ENCODE data around the gene NCOA3. TPM values are rescaled to one million over a fixed set of nuclear protein-coding genes. Genes with fewer than 3 reads are reported as not detected.
"Not testable (repeated sequence)": the region's sequence is repeated elsewhere in the genome, so short reads cannot be mapped to it uniquely, and the experiment has no call there.

Gene NCOA3
- total RNA-seq, 1 donor from 2014 or later: 25.5 TPM

DNA sequence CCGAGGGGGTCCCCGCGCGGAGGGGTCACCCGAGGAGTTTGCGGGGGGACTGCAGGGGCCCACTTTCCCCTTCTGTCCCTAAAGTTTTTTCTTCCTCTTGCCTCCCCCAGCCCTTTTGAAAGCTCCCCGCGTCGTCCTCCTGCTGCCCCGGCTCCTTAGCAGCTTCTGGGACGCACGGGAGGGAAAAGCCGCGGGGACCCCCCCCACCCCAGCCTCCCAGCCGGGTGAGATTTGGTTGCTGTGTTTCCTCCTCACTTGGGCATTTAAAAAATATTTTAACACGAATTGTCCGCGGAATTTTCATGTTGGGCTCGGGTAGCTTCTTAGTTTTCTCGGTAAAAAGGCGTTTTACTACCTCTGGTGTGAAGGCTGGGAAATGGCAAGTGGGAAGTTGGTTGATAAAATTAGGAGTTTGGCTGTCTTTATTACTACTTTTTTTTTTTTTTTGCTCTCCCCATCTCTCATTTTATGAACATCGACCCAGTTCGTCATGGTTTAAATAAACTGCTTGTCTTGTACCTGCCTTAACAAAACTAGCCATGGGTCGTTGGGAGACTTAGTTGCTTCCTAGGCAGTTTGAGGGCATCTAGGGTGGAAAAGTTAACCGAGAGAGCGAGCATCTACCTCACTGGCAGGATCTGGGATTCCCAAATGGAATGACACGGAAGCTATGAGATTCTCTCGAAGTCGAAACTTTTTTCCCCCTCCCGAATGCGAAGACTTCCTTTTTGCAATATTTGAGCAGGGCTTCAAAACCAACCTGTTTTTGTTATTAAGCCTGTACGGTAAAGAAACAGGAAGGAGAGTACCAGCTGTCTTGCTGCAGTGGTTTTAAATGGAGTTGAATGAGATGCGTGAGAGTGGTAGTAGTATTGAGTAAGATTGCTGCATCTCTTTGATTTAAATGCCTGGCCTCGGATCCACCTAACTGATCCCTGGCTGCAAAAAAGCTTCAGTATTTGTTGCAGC, 868 bp downstream of the NCOA3 start:
- no peaks in the 10 kb centered on the region for H3K36me3 ChIP-seq (ENCODE audit: control insufficient read depth, insufficient read depth, low read length)
- H3K4me3 ChIP-seq (ENCODE audit: low read depth, low read length): peak overlapping the region; percentile 92
- TF ChIP-seq, protein P1, sequence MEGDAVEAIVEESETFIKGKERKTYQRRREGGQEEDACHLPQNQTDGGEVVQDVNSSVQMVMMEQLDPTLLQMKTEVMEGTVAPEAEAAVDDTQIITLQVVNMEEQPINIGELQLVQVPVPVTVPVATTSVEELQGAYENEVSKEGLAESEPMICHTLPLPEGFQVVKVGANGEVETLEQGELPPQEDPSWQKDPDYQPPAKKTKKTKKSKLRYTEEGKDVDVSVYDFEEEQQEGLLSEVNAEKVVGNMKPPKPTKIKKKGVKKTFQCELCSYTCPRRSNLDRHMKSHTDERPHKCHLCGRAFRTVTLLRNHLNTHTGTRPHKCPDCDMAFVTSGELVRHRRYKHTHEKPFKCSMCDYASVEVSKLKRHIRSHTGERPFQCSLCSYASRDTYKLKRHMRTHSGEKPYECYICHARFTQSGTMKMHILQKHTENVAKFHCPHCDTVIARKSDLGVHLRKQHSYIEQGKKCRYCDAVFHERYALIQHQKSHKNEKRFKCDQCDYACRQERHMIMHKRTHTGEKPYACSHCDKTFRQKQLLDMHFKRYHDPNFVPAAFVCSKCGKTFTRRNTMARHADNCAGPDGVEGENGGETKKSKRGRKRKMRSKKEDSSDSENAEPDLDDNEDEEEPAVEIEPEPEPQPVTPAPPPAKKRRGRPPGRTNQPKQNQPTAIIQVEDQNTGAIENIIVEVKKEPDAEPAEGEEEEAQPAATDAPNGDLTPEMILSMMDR (IDR thresholded peaks at IDR 0.05; ENCODE audit: insufficient read depth, low read length, severe bottlenecking): no peak
- H3K27me3 ChIP-seq (ENCODE audit: control insufficient read depth, insufficient read depth, low read length): no peaks in the 10 kb centered on the region
- peak; percentile 51 for DNase-seq (ENCODE audit: low read depth)
- no peak for FAIRE-seq

- FAIRE-seq (no peak), DNase-seq (ENCODE audit: low read depth) (no peak)
- TF ChIP-seq, protein P1 (IDR thresholded peaks at IDR 0.05; ENCODE audit: insufficient read depth, low read length, severe bottlenecking): no peak
- Histone ChIP-seq H3K4me3 (ENCODE audit: low read depth, low read length) (peak overlapping the region; percentile 92), H3K27me3 (ENCODE audit: control insufficient read depth, insufficient read depth, low read length) (no peaks in the 10 kb centered on the region), H3K36me3 (ENCODE audit: control insufficient read depth, insufficient read depth, low read length) (no peaks in the 10 kb centered on the region)
Observed at GRCh38 chr20:47503685-47504084, 2.0 kb downstream of the NCOA3 start.

DNA sequence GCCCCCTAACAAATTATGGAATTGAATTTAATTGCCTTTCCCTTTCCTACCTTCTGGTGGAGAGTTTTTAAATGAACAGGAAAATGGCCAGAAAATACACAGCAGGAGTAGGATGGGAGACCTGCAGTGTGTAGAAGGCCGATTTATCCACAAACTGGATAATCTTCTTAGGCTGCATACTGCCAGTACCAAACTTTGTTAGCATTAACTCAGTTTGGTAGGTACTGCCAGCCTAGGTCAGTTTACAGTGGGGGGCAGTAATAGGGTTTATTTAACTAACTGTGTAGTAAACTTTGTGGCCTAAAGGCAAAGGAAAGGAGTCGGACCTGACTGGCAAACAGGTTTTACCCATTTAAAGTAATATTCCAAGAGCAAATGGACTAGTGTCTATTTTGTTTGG, 4.6 kb downstream of the NCOA3 start:
- DNase-seq (ENCODE audit: low read depth) (no peak), FAIRE-seq (no peak)
- H3K36me3 ChIP-seq (ENCODE audit: control insufficient read depth, insufficient read depth, low read length): peaks cover 2% of the 10 kb centered on the region
- H3K4me3 ChIP-seq (ENCODE audit: low read depth, low read length): no peak overlapping the region
- TF ChIP-seq, protein P1 (IDR thresholded peaks at IDR 0.05; ENCODE audit: insufficient read depth, low read length, severe bottlenecking): no peak
- no peaks in the 10 kb centered on the region for H3K27me3 ChIP-seq (ENCODE audit: control insufficient read depth, insufficient read depth, low read length)

- FAIRE-seq: no peak
- no peak for DNase-seq (ENCODE audit: low read depth)
- Histone ChIP-seq H3K36me3 (ENCODE audit: control insufficient read depth, insufficient read depth, low read length) (peaks cover 2% of the 10 kb centered on the region), H3K27me3 (ENCODE audit: control insufficient read depth, insufficient read depth, low read length) (no peaks in the 10 kb centered on the region), H3K4me3 (ENCODE audit: low read depth, low read length) (no peak overlapping the region)
- TF ChIP-seq, protein P1 (IDR thresholded peaks at IDR 0.05; ENCODE audit: insufficient read depth, low read length, severe bottlenecking): no peak
Observed at GRCh38 chr20:47506850-47507249, 5.2 kb downstream of the NCOA3 start.

DNA sequence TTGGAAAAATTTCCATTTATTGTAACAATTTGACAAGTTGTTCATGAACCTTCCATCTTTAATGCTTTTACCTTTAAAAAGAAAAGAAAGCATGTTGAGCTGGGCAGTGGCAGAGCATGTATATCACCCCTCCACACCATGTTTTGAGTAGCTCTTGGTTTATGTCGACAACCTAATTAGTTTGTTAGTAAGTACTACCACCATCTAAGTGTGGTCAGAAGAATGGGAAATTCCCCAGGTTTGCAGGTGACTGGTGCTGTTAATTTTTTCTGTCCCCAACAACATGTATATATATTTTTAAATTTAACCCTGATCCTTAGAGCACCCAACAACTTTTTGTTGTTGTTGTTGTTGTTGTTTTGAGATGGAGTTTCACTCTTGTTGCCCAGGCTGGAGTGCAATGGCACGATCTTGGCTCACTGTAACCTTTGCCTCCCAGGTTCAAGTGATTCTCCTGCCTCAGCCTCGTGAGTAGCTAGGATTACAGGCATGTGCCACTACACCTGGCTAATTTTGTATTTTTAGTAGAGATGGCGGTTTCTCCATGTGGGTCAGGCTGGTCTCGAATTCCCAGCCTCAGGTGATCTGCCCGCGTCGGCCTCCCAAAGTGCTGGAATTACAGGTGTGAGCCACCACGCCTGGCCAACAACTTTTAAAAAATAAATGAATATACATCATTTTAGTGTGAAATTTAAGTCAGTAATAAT, 5.7 kb downstream of the NCOA3 start:
- not testable (repeated sequence) for H3K27me3 ChIP-seq (ENCODE audit: control insufficient read depth, insufficient read depth, low read length); FAIRE-seq; DNase-seq (ENCODE audit: low read depth); H3K4me3 ChIP-seq (ENCODE audit: low read depth, low read length); H3K36me3 ChIP-seq (ENCODE audit: control insufficient read depth, insufficient read depth, low read length)

DNA sequence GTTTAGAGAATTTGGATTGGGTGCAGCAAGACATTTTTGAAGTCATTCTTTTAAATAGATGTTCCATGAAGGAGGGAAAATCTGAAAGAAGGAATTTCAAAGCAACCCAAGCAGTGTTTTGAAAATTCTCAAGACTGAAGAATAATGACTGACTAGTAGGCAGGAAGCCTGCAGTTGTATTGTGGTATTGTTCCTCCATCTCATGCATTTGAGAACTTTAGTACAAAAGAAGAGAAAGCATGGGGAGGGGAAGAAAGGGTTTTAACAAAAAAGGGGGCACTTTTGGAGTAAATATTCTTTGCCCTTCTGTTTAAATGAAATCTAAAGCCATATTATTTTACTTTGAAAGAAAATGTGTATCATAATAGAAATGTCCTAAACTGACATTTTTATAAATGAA, 6.6 kb downstream of the NCOA3 start:
- Histone ChIP-seq H3K27me3 (ENCODE audit: control insufficient read depth, insufficient read depth, low read length) (no peaks in the 10 kb centered on the region), H3K4me3 (ENCODE audit: low read depth, low read length) (no peak overlapping the region), H3K36me3 (ENCODE audit: control insufficient read depth, insufficient read depth, low read length) (peaks cover 2% of the 10 kb centered on the region)
- DNase-seq (ENCODE audit: low read depth) (no peak), FAIRE-seq (no peak)
- TF ChIP-seq, protein P1 (IDR thresholded peaks at IDR 0.05; ENCODE audit: insufficient read depth, low read length, severe bottlenecking): no peak

All from bronchial epithelial cell (primary cell).